ENCODE results near the gene TIAM2.

Gene TIAM2

DNA sequence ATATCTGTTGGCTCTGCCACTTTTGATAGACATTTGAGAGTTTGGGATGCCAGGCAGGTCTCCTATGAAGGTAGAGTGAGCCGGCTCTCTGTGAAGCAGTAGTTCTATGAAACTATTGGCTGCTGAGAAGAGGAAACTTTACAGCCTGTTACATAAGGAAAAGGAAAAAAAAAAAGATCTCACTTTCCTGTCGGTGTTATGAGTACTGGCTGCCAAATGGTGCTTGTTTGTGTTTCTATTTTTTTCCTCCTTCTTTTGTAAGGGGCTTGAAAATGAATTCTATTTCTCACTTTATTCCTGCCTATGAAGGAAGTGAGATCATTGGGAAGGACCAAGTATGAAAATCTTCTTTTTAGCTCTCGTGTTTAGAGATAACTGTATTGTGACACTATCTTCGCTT lies 195.6 kb downstream of the TIAM2 start:
- H3K4me3 ChIP-seq (ENCODE audit: control insufficient read depth, low read depth, low read length) = no peak overlapping the region
- TF ChIP-seq CTCF (IDR thresholded peaks at IDR 0.05; ENCODE audit: control insufficient read depth, insufficient read depth, low read depth, low read length, missing control alignments) = no peak

GRCh38 chr6:155193526-155193925 lies 198.4 kb downstream of the TIAM2 start:
- no peak for TF ChIP-seq CTCF (IDR thresholded peaks at IDR 0.05; ENCODE audit: control insufficient read depth, insufficient read depth, low read depth, low read length, missing control alignments)
- H3K4me3 ChIP-seq (ENCODE audit: control insufficient read depth, low read depth, low read length) = no peak overlapping the region
- no peak for DNase-seq (ENCODE audit: low read depth)

More for the DNA sequence above, 195.6 kb downstream of the TIAM2 start:
- DNase-seq (ENCODE audit: low read depth) = no peak

DNA sequence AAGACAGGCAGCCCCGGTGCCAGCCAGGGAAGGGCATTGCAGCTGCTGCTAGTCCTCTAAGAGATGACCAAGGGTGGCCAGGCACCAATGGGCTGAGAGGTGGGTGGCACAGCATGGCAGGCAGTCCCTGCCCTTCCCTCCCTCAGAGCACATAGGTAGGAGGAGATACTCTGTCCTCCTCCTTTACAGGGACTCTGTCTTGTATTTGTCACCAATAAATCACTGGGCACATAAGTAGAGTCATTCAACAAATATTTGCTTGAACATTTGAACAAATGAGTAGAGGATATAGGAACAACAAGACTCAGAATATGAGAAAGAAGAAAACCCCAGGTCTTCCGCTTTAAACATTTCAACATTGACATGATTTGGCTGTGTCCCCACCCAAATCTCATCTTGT lies 199.3 kb downstream of the TIAM2 start:
- no peak overlapping the region for H3K4me3 ChIP-seq (ENCODE audit: control insufficient read depth, low read depth, low read length)
- no peak for TF ChIP-seq CTCF (IDR thresholded peaks at IDR 0.05; ENCODE audit: control insufficient read depth, insufficient read depth, low read depth, low read length, missing control alignments)
- no peak for DNase-seq (ENCODE audit: low read depth)

GRCh38 chr6:155195903-155196302 lies 200.8 kb downstream of the TIAM2 start:
- no peak for DNase-seq (ENCODE audit: low read depth)
- no peak for TF ChIP-seq CTCF (IDR thresholded peaks at IDR 0.05; ENCODE audit: control insufficient read depth, insufficient read depth, low read depth, low read length, missing control alignments)
- no peak overlapping the region for H3K4me3 ChIP-seq (ENCODE audit: control insufficient read depth, low read depth, low read length)

- no peak overlapping the region for H3K4me3 ChIP-seq (ENCODE audit: control insufficient read depth, low read depth, low read length)
- no peak for TF ChIP-seq CTCF (IDR thresholded peaks at IDR 0.05; ENCODE audit: control insufficient read depth, insufficient read depth, low read depth, low read length, missing control alignments)
- no peak for DNase-seq (ENCODE audit: low read depth)
These were observed 201.8 kb downstream of the TIAM2 start for GRCh38 chr6:155196911-155197310.

DNA sequence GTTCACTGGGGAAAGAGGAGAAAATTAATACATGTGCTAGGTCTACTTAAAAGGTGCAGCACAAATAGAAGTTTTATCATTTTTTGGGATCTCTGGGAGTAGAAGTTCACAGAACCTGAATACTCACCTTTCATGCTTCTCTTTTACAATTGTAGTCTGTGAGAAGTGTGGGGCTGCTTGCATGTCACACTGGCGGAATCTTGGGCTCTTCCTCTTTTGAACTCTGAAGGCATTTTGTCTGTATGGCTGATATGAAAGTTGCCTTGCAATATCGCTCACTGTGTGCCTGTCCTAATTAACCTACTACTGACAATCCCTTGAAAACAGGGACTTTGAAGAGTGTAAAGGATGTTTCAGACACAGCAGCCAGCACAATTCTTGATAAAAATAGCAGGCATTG lies 202.8 kb downstream of the TIAM2 start:
- no peak for DNase-seq (ENCODE audit: low read depth)
- H3K4me3 ChIP-seq (ENCODE audit: control insufficient read depth, low read depth, low read length) = no peak overlapping the region
- no peak for TF ChIP-seq CTCF (IDR thresholded peaks at IDR 0.05; ENCODE audit: control insufficient read depth, insufficient read depth, low read depth, low read length, missing control alignments)

- no peak for TF ChIP-seq CTCF (IDR thresholded peaks at IDR 0.05; ENCODE audit: control insufficient read depth, insufficient read depth, low read depth, low read length, missing control alignments)
- no peak for DNase-seq (ENCODE audit: low read depth)
- no peak overlapping the region for H3K4me3 ChIP-seq (ENCODE audit: control insufficient read depth, low read depth, low read length)
These were observed 204.9 kb downstream of the TIAM2 start for GRCh38 chr6:155200012-155200411.
